ENCODE data around the gene ATP5F1C. TPM values are rescaled to one million over a fixed set of nuclear protein-coding genes. Genes with fewer than 3 reads are reported as not detected.

Gene ATP5F1C
- total RNA-seq, 1 experiment from 2014 or later = 189 TPM

GRCh38 chr10:7824251-7824650, 36.3 kb downstream of the ATP5F1C start:
- BruUV-seq (replicated peaks) = no TSS peak
- DNase-seq (ENCODE audit: low read depth, low spot score) (no peak), ATAC-seq (no peak)
- H3K27ac ChIP-seq (ENCODE audit: low read length) = no peak overlapping the region
- TF ChIP-seq REST (IDR thresholded peaks at IDR 0.05; ENCODE audit: insufficient read depth in 1 of 2, low read depth in 2 of 2, low read length in 1 of 2) = no peak
- no peak for TF ChIP-seq POLR2AphosphoS5 (IDR thresholded peaks at IDR 0.05; ENCODE audit: low read depth, low read length)
- TF ChIP-seq CTCF (IDR thresholded peaks at IDR 0.05) = no peak
- no peak for TF ChIP-seq SIN3A (IDR thresholded peaks at IDR 0.05; ENCODE audit: borderline replicate concordance, insufficient read depth, low read depth, low read length)
- no peak for TF ChIP-seq TCF7L2 (IDR thresholded peaks at IDR 0.05; ENCODE audit: low read depth, low read length)
- peaks cover 4% of the 10 kb centered on the region; the same call in 1 of the 2 replicates for H3K4me1 ChIP-seq (ENCODE audit: control insufficient read depth, insufficient read depth, low read length)
- H3K36me3 ChIP-seq (ENCODE audit: control insufficient read depth, insufficient read depth, low read length) = no peaks in the 10 kb centered on the region; the same call in none of the 2 replicates
- H3K4me3 ChIP-seq (ENCODE audit: low read depth in 2 of 2, low read length in 2 of 2) = no peak overlapping the region
- in situ Hi-C loops (cut with HindIII; ENCODE audit: low pct_unique_long_range_greater_than_20kb, low sequenced_read_pairs) = no loop called here
- intact Hi-C loops (cut with micrococcal nuclease; ENCODE audit: unreplicated experiment) = no loop called here
- H3K9me3 ChIP-seq (ENCODE audit: control insufficient read depth, insufficient read depth, low read depth, low read length) = no peaks in the 10 kb centered on the region
- H3K27me3 ChIP-seq (ENCODE audit: control insufficient read depth, insufficient read depth, low read length) = no peaks in the 10 kb centered on the region
- CTCF ChIA-PET = no interaction called here
- POLR2A ChIA-PET = no interaction called here

- POLR2A ChIA-PET = no interaction called here
- Histone ChIP-seq H3K4me1 (ENCODE audit: control insufficient read depth, insufficient read depth, low read length) (no peaks in the 10 kb centered on the region), H3K9me3 (ENCODE audit: control insufficient read depth, insufficient read depth, low read depth, low read length) (no peaks in the 10 kb centered on the region), H3K27me3 (ENCODE audit: control insufficient read depth, insufficient read depth, low read length) (no peaks in the 10 kb centered on the region), H3K4me3 (ENCODE audit: low read depth in 2 of 2, low read length in 2 of 2) (no peak overlapping the region), H3K36me3 (ENCODE audit: control insufficient read depth, insufficient read depth, low read length) (no peaks in the 10 kb centered on the region; the same call in none of the 2 replicates), H3K27ac (ENCODE audit: low read length) (no peak overlapping the region)
- no TSS peak for BruUV-seq (replicated peaks)
- TF ChIP-seq CTCF (IDR thresholded peaks at IDR 0.05) = no peak
- TF ChIP-seq TCF7L2 (IDR thresholded peaks at IDR 0.05; ENCODE audit: low read depth, low read length) = no peak
- TF ChIP-seq REST (IDR thresholded peaks at IDR 0.05; ENCODE audit: insufficient read depth in 1 of 2, low read depth in 2 of 2, low read length in 1 of 2) = no peak
- no peak for TF ChIP-seq POLR2AphosphoS5 (IDR thresholded peaks at IDR 0.05; ENCODE audit: low read depth, low read length)
- no peak for TF ChIP-seq SIN3A (IDR thresholded peaks at IDR 0.05; ENCODE audit: borderline replicate concordance, insufficient read depth, low read depth, low read length)
- intact Hi-C loops (cut with micrococcal nuclease; ENCODE audit: unreplicated experiment) = no loop called here
- CTCF ChIA-PET = no interaction called here
- ATAC-seq (no peak), DNase-seq (ENCODE audit: low read depth, low spot score) (no peak)
- in situ Hi-C loops (cut with HindIII; ENCODE audit: low pct_unique_long_range_greater_than_20kb, low sequenced_read_pairs) = no loop called here
These were observed 39.0 kb downstream of the ATP5F1C start for GRCh38 chr10:7826971-7827370.
